HepG2 (cell line): Measurements from ENCODE around the gene KIAA0232. TPM values are rescaled to one million over a fixed set of nuclear protein-coding genes. Genes with fewer than 3 reads are reported as not detected.

Experiments used
- FOSL2 ChIP-seq: sonication (generic); formaldehyde crosslinking; IDR thresholded peaks from 2 replicates; pipeline ENCODE4 v1.4.0; 2020; ENCODE audit warnings: missing genetic modification reagents
- HNF1B ChIP-seq: sonication (generic); formaldehyde crosslinking; IDR thresholded peaks from 2 replicates; pipeline ENCODE4 v1.5.1; 2020; ENCODE audit warnings: mild to moderate bottlenecking, moderate library complexity, missing genetic modification reagents
- MAFF ChIP-seq: IDR thresholded peaks from 2 replicates; pipeline ENCODE4 v1.6.1; 2011; ENCODE audit warnings: low read depth, low read length, improper control_type of control experiment
- MAFK ChIP-seq, 2 experiments: IDR thresholded peaks in 1 of 2; conservative IDR thresholded peaks in 1 of 2; 2 replicates each; pipeline ENCODE4 v1.6.1; 2011; ENCODE audit warnings: improper control_type of control experiment in 2 of 2, low read length in 2 of 2
- MZF1 ChIP-seq: sonication (generic); formaldehyde crosslinking; IDR thresholded peaks from 2 replicates; pipeline ENCODE4 v1.8.1; 2023; ENCODE audit warnings: mild to moderate bottlenecking, missing genetic modification reagents, borderline replicate concordance
- RAD51 ChIP-seq: fragments of 450-650 bp; IDR thresholded peaks from 2 replicates; pipeline ENCODE4 v1.6.1; 2016; ENCODE audit warnings: borderline replicate concordance
- RARA ChIP-seq: IDR thresholded peaks from 2 replicates; pipeline ENCODE4 v1.6.1; 2016; ENCODE audit warnings: missing genetic modification reagents, missing compliant biosample characterization
- SPEN ChIP-seq: sonication (generic); formaldehyde crosslinking; IDR thresholded peaks from 2 replicates; pipeline ENCODE4 v1.5.1; 2020; ENCODE audit warnings: low read depth, mild to moderate bottlenecking, missing genetic modification reagents
- SRY ChIP-seq: sonication (generic); formaldehyde crosslinking; IDR thresholded peaks from 2 replicates; pipeline ENCODE4 v1.8.0; 2022; ENCODE audit warnings: mild to moderate bottlenecking, missing genetic modification reagents
- TGIF2 ChIP-seq: IDR thresholded peaks from 2 replicates; pipeline ENCODE4 v1.6.1; 2016; ENCODE audit warnings: control low read depth, missing compliant biosample characterization
- THAP11 ChIP-seq: IDR thresholded peaks from 2 replicates; pipeline ENCODE4 v1.6.1; 2016; ENCODE audit warnings: missing biosample characterization, missing genetic modification reagents
- ZBTB38 ChIP-seq: sonication (generic); formaldehyde crosslinking; IDR thresholded peaks from 2 replicates; pipeline ENCODE4 v1.5.1; 2020; ENCODE audit warnings: mild to moderate bottlenecking, missing genetic modification reagents
- ZC3H4 ChIP-seq: sonication (generic); formaldehyde crosslinking; IDR thresholded peaks from 2 replicates; pipeline ENCODE4 v1.4.0; 2020; ENCODE audit warnings: missing genetic modification reagents, borderline replicate concordance
- ZFP37 ChIP-seq: sonication (generic); formaldehyde crosslinking; IDR thresholded peaks from 2 replicates; pipeline ENCODE4 v1.4.0; 2020; ENCODE audit warnings: missing genetic modification reagents, borderline replicate concordance
- ZNF432 ChIP-seq: sonication (generic); formaldehyde crosslinking; IDR thresholded peaks from 2 replicates; pipeline ENCODE4 v1.5.0; 2020; ENCODE audit warnings: missing genetic modification reagents, mild to moderate bottlenecking, borderline replicate concordance
- ZNF570 ChIP-seq: sonication (generic); formaldehyde crosslinking; IDR thresholded peaks from 2 replicates; pipeline ENCODE4 v1.4.0; 2020; ENCODE audit warnings: mild to moderate bottlenecking, missing genetic modification reagents, borderline replicate concordance
- polyA plus RNA-seq, 8 experiments: library from polyadenylated mRNA; depleted of rRNA in 3 of 8; stranded (reverse) in 7 of 8; unstranded in 1 of 8; fragments of >200 nt; fragmentation: Illumina TruSeq in 4 of 8; extraction: Trizol in 4 of 8; gene quantifications; 2 replicates each; pipeline versions ENCODE4 v1.2.1 to v1.2.3, GENCODE V29; 2011 to 2016; ENCODE audit warnings: low read depth in 4 of 8, missing spikeins in 1 of 8, mixed read lengths in 1 of 8; ENCODE audit not compliant: insufficient read depth in 1 of 8
- total RNA-seq, 5 experiments: library from RNA; depleted of rRNA; stranded (reverse); fragments of >200 nt; fragmentation: Illumina TruSeq; extraction: Trizol; gene quantifications; 2 replicates each; pipeline ENCODE4 v1.2.3, GENCODE V29; 2016; ENCODE audit warnings: low read depth in 1 of 5
- TF ChIP-seq, protein P1 (sequence below): sonication (generic); formaldehyde crosslinking; IDR thresholded peaks from 2 replicates; pipeline ENCODE4 v1.9.0; 2021; ENCODE audit warnings: mild to moderate bottlenecking, missing genetic modification reagents
- TF ChIP-seq, protein P2 (sequence below): sonication (generic); formaldehyde crosslinking; IDR thresholded peaks from 2 replicates; pipeline ENCODE4 v1.4.0; 2020; ENCODE audit warnings: missing genetic modification reagents, low read depth, mild to moderate bottlenecking, borderline replicate concordance
- TF ChIP-seq, protein P3 (sequence below): sonication (generic); formaldehyde crosslinking; IDR thresholded peaks from 2 replicates; pipeline ENCODE4 v1.4.0; 2020; ENCODE audit warnings: mild to moderate bottlenecking, missing genetic modification reagents
- TF ChIP-seq, protein P4 (sequence below): sonication (generic); formaldehyde crosslinking; IDR thresholded peaks from 2 replicates; pipeline ENCODE4 v1.4.0; 2020; ENCODE audit warnings: missing genetic modification reagents

Gene KIAA0232
- total and polyA plus RNA-seq, 2 of the 13 experiments (the other 11 are each of a cell fraction or from before 2014, with no cell fraction given) = 7.8 to 17.1 TPM

GRCh38 chr4:6755088-6755753, 27.3 kb upstream of the KIAA0232 start (continued):
- TF ChIP-seq, protein P1, sequence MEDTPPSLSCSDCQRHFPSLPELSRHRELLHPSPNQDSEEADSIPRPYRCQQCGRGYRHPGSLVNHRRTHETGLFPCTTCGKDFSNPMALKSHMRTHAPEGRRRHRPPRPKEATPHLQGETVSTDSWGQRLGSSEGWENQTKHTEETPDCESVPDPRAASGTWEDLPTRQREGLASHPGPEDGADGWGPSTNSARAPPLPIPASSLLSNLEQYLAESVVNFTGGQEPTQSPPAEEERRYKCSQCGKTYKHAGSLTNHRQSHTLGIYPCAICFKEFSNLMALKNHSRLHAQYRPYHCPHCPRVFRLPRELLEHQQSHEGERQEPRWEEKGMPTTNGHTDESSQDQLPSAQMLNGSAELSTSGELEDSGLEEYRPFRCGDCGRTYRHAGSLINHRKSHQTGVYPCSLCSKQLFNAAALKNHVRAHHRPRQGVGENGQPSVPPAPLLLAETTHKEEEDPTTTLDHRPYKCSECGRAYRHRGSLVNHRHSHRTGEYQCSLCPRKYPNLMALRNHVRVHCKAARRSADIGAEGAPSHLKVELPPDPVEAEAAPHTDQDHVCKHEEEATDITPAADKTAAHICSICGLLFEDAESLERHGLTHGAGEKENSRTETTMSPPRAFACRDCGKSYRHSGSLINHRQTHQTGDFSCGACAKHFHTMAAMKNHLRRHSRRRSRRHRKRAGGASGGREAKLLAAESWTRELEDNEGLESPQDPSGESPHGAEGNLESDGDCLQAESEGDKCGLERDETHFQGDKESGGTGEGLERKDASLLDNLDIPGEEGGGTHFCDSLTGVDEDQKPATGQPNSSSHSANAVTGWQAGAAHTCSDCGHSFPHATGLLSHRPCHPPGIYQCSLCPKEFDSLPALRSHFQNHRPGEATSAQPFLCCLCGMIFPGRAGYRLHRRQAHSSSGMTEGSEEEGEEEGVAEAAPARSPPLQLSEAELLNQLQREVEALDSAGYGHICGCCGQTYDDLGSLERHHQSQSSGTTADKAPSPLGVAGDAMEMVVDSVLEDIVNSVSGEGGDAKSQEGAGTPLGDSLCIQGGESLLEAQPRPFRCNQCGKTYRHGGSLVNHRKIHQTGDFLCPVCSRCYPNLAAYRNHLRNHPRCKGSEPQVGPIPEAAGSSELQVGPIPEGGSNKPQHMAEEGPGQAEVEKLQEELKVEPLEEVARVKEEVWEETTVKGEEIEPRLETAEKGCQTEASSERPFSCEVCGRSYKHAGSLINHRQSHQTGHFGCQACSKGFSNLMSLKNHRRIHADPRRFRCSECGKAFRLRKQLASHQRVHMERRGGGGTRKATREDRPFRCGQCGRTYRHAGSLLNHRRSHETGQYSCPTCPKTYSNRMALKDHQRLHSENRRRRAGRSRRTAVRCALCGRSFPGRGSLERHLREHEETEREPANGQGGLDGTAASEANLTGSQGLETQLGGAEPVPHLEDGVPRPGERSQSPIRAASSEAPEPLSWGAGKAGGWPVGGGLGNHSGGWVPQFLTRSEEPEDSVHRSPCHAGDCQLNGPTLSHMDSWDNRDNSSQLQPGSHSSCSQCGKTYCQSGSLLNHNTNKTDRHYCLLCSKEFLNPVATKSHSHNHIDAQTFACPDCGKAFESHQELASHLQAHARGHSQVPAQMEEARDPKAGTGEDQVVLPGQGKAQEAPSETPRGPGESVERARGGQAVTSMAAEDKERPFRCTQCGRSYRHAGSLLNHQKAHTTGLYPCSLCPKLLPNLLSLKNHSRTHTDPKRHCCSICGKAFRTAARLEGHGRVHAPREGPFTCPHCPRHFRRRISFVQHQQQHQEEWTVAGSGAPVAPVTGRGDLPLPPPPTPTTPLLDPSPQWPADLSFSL = no peak
- TF ChIP-seq SRY (CRISPR knock-in tag) = peak; percentile 62; the same call in 1 of the 2 replicates
- no peak for TF ChIP-seq ZNF570 (CRISPR knock-in tag)
- TF ChIP-seq, protein P2, sequence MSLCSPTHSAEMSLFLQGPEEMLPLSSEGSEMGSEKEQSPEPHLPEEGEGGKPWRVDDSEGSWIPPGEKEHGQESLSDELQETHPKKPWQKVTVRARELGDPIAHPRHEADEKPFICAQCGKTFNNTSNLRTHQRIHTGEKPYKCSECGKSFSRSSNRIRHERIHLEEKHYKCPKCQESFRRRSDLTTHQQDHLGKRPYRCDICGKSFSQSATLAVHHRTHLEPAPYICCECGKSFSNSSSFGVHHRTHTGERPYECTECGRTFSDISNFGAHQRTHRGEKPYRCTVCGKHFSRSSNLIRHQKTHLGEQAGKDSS (CRISPR knock-in tag) = peak; percentile 77; the same call in 1 of the 2 replicates
- no peak for TF ChIP-seq ZNF432 (CRISPR knock-in tag)
- TF ChIP-seq, protein P3, sequence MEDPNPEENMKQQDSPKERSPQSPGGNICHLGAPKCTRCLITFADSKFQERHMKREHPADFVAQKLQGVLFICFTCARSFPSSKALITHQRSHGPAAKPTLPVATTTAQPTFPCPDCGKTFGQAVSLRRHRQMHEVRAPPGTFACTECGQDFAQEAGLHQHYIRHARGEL (CRISPR knock-in tag) = no peak
- TF ChIP-seq FOSL2 (CRISPR knock-in tag) = peak; percentile 76
- no peak for TF ChIP-seq MAFF
- peak; percentile 94; the same call in 1 of the 2 replicates for TF ChIP-seq SPEN (CRISPR knock-in tag)
- peak; percentile 78; the same call in 1 of the 2 replicates for TF ChIP-seq TGIF2
- TF ChIP-seq RARA (CRISPR knock-in tag) = peak; percentile 100
- TF ChIP-seq, protein P4, sequence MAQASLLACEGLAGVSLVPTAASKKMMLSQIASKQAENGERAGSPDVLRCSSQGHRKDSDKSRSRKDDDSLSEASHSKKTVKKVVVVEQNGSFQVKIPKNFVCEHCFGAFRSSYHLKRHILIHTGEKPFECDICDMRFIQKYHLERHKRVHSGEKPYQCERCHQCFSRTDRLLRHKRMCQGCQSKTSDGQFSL = no peak
- no peak for TF ChIP-seq RAD51
- no peak for TF ChIP-seq ZC3H4 (CRISPR knock-in tag)
- no peak for TF ChIP-seq MAFK (conservative IDR thresholded peaks at IDR 0.05 in 1 of 2, IDR thresholded peaks at IDR 0.05 in 1 of 2; ENCODE audit: low read length in 2 of 2)
- TF ChIP-seq THAP11 = peak; percentile 75
- TF ChIP-seq ZBTB38 = peak; percentile 93
- TF ChIP-seq ZFP37 (CRISPR knock-in tag) = peak; percentile 91
- TF ChIP-seq MZF1 (CRISPR knock-in tag) = no peak
- peak; percentile 96 for TF ChIP-seq HNF1B (CRISPR knock-in tag)
